ENCODE results near the gene KLRC4.
"Not testable (repeated sequence)": the region's sequence is repeated elsewhere in the genome, so short reads cannot be mapped to it uniquely, and the experiment has no call there.

The KLRC4 gene

GRCh38 chr12:10368206-10369171, 41.1 kb downstream of the KLRC4 start:
- no peak for DNase-seq (ENCODE audit: low read depth, low spot score)

DNA sequence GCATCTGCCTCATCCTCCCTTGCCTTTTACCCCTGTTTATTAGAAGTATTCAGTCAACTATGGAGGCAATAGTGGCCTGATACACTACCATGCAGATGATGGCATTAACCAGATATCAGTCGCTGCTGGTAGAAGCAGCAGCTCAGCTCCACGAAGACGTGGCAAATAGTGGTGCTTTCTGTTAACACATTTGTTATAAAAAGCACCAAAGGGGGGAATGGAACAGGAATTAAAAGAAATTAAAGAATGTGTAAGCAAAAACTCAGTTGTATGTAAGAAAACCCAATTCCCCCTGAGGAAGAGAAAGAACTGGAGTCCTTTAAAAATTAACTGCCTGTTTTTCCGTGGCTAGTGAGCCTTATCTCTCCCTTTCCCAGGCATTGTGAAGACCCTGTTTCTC, 41.8 kb downstream of the KLRC4 start:
- DNase-seq (ENCODE audit: low read depth, low spot score): not testable (repeated sequence)

DNA sequence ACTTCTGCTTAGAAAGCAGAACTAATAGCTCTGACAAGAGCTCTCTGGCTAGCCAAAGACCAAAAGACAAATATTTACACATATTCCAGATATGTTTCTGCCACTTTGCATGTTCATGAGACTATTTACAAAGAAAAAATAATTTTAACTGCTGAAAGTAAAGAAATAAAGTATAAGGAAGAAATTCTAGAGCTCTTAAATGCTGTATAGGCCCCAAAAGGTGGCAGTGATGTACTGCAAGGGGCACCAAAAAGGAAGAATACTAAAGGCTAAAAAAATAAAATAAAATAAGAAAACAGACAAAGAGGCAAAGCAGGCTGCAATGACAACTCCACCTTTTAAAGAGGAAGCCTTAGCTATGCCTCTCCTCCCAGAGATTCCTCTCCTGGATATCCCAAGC, 42.7 kb downstream of the KLRC4 start:
- DNase-seq (ENCODE audit: low read depth, low spot score): no peak

GRCh38 chr12:10365696-10366405, 43.7 kb downstream of the KLRC4 start:
- DNase-seq (ENCODE audit: low read depth, low spot score): no peak

DNA sequence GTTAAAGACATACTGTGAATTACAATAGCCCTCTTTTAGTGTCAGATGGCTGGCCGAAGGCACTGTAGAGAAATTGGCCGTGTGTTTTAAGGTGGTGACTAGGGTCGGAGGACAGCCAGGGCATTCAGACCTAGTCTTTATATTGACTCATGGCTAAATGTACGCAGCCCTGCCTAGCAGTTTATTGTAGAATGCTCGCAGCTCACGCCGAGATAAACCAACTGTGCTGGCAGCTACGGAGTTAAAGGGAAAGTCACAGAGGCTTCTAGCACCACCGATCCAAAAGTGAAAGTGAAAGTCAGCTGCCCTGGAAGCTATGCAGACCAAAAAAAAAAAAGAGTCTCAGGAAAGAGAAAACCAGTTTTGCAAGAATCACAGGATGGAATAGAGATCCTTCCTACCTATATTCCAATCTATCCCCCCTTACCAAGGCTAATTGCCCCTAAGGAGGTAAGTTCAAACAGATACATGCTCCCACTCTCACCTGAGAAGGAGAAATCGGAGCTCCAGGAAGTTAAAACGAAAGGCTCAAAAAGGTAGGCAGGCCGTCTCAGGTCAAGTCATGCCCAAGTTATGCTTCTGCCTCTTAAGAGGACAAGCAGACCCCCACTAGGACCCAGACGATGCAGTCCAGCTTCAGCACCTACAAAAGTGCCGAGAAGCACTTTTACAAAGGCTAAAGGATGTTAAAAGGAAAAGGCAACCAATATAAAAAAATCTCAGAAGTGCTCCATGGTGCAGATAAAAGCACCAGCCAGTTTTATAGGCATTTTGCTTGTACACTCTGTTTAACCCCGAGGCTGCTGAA, 44.5 kb downstream of the KLRC4 start:
- DNase-seq (ENCODE audit: low read depth, low spot score): peak; percentile 46

GRCh38 chr12:10363914-10364814, 45.4 kb downstream of the KLRC4 start:
- DNase-seq (ENCODE audit: low read depth, low spot score): no peak

- DNase-seq (ENCODE audit: low read depth, low spot score): no peak
Observed at GRCh38 chr12:10363658-10363913, 46.0 kb downstream of the KLRC4 start.

- DNase-seq (ENCODE audit: low read depth, low spot score): no peak
Observed at GRCh38 chr12:10362828-10363657, 46.5 kb downstream of the KLRC4 start.

- DNase-seq (ENCODE audit: low read depth, low spot score): no peak
Observed at GRCh38 chr12:10362325-10362724, 47.2 kb downstream of the KLRC4 start.

DNA sequence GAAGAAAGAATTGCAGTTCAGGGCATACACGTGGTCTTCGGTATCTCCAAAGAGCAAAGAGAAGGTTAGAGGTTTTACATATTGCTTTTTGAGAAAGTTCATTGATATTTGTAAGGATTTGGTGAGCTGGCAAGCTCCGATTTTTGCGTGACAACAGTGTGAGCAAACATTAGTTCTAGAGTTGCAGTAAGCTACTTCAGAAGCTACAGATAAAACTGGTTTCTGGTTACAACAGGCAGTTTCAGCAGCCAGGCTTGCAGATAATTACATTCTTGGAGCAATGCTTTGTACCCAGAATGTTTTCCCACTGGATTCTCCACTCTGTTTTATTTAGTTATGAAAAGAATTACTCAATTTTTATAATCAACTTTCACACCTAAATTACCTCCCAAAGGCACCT, 47.9 kb downstream of the KLRC4 start:
- DNase-seq (ENCODE audit: low read depth, low spot score): no peak

DNA sequence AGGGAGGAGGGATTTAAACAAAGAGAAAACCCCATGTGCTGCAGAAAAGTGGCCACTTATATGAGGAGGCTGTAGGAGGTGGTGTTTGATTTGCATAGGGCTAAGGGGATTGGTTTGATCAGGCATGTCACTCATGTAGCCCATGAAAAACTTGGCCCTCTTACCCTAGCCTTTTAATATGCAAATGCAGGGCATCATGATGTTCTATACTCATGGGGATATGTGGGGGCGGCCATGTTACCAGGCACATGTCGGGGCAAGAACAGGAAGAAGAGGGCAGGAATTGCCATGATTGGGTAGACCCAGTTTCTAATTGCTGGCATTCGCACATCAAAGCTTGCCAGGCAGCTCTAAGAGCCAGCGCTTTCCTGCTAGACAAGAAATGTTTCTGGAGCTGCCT, 48.5 kb downstream of the KLRC4 start:
- DNase-seq (ENCODE audit: low read depth, low spot score): no peak

GRCh38 chr12:10358969-10359368, 50.6 kb downstream of the KLRC4 start:
- DNase-seq (ENCODE audit: low read depth, low spot score): no peak

- DNase-seq (ENCODE audit: low read depth, low spot score): no peak
Observed at GRCh38 chr12:10358131-10358530, 51.4 kb downstream of the KLRC4 start.

Measured in activated naive CD8-positive, alpha-beta T cell treated with anti-CD3 and anti-CD28 coated beads, Interleukin-2, amount 50 U/mL, for 16 hours (primary cell).